ENCODE results near the gene NFS1.

DNA sequence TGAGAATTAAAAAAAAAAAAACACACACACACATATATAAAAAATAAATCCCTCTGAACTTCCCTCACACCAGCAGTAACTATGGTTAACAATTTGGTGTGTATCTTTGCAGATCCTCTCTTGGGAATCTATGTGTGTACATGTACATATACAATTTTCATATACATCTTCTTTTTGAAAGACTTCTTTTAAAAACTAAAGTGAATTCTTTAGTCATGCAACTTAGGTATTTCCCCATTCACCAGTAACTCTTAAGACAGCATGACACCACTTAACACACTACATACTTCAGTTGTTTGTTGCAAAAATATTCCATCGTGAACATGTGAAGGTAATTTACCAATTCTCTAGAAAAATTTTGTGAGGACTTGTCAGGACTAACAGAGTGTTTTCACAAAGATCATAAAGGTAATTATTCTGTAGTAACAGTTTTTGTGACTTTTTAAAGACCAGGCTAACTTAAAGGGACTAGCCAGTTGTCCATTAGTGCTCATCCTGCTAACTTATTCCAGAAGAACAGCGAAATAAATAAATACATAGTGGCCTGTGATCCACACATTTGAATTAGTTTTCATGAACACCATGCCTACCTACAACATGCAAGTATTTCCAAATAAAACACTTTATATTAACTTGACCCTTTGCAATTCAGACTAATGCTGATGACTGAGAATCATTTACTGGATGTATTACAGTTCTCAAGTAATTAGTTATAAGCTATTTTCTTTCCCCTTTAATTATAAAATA, 30.9 kb upstream of the NFS1 start:
- TF ChIP-seq, protein P1, sequence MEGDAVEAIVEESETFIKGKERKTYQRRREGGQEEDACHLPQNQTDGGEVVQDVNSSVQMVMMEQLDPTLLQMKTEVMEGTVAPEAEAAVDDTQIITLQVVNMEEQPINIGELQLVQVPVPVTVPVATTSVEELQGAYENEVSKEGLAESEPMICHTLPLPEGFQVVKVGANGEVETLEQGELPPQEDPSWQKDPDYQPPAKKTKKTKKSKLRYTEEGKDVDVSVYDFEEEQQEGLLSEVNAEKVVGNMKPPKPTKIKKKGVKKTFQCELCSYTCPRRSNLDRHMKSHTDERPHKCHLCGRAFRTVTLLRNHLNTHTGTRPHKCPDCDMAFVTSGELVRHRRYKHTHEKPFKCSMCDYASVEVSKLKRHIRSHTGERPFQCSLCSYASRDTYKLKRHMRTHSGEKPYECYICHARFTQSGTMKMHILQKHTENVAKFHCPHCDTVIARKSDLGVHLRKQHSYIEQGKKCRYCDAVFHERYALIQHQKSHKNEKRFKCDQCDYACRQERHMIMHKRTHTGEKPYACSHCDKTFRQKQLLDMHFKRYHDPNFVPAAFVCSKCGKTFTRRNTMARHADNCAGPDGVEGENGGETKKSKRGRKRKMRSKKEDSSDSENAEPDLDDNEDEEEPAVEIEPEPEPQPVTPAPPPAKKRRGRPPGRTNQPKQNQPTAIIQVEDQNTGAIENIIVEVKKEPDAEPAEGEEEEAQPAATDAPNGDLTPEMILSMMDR (IDR thresholded peaks at IDR 0.05; ENCODE audit: poor library complexity): no peak
- TF ChIP-seq EZH2phosphoT487 (IDR thresholded peaks at IDR 0.05; ENCODE audit: low read depth, severe bottlenecking, unreplicated experiment): no peak
- no peak for TF ChIP-seq EZH2 (IDR thresholded peaks at IDR 0.05; ENCODE audit: borderline replicate concordance)
